ENCODE measurements around the gene CASS4.
"Not testable (repeated sequence)": the region's sequence is repeated elsewhere in the genome, so short reads cannot be mapped to it uniquely, and the experiment has no call there.

Gene CASS4, protein sequence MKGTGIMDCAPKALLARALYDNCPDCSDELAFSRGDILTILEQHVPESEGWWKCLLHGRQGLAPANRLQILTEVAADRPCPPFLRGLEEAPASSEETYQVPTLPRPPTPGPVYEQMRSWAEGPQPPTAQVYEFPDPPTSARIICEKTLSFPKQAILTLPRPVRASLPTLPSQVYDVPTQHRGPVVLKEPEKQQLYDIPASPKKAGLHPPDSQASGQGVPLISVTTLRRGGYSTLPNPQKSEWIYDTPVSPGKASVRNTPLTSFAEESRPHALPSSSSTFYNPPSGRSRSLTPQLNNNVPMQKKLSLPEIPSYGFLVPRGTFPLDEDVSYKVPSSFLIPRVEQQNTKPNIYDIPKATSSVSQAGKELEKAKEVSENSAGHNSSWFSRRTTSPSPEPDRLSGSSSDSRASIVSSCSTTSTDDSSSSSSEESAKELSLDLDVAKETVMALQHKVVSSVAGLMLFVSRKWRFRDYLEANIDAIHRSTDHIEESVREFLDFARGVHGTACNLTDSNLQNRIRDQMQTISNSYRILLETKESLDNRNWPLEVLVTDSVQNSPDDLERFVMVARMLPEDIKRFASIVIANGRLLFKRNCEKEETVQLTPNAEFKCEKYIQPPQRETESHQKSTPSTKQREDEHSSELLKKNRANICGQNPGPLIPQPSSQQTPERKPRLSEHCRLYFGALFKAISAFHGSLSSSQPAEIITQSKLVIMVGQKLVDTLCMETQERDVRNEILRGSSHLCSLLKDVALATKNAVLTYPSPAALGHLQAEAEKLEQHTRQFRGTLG

DNA sequence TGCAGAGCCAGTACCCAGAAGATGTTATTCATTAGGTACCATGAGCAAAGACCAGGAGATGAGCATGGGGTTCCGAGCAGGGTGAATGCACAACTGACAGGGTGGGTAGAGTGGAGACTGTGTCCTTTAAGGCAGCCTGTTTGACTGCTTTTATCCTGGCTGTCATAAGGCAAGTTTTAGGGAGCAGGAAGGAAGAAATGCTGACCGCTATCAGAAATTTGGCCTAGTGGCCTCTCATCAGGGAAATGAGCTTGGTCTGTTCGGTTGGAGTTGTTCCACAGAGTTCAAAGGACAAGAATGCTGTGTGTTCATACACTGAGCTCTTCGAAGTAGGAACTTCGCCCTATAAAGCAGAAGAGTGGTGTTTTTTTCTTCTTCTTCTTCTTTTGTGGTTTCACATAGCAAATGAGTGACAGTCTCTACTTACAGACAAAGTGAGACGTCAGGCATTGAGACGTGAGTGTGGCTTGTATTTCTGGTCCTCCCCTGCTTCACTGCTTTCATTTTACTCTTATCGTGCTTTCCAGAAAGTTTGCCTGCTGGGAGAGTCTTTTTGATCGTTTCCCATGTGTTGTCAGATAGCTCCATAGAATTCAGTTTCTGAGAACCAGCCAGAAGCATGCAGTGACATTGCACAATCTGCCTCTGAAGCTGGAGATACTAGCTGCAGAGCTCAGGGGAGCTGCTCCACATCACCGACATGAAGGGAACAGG, at the start of gene CASS4:
Gene CASS4 (plus strand): TSS at position 502 of the 714 bp plus-strand sequence. CDS start 199 bp downstream, at position 701.
- DNase-seq (ENCODE audit: low read depth), result no peak

DNA sequence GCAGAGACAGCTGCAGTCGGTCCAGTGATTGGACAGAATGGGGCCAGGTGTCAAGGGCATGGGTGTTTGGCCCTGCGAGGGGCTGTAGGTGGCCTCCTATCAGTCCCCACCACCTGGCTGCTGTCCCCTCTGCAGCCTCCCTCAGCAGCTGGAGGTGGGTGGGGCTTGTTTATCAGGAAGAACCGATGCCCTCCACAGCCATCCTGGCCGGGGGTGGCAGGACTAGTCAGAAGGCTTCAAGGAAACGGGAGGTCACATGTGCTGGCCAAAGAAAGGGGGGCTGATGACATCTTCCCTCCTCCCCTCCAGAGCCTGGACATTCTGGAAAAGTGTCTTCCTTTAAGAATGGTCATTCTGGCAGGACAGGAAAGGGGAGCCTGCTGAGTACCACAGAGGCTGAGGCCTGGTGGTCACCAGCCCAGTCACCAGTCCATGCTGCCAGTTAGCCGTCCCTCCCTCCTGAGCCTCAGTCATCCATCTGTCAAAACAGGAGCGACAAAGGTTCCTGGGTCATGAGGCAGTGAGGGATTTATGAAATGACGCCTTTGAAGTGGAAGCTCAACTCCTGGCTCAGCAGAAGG, 49.1 kb upstream of the CASS4 start:
- no peak for DNase-seq (ENCODE audit: low read depth)

DNA sequence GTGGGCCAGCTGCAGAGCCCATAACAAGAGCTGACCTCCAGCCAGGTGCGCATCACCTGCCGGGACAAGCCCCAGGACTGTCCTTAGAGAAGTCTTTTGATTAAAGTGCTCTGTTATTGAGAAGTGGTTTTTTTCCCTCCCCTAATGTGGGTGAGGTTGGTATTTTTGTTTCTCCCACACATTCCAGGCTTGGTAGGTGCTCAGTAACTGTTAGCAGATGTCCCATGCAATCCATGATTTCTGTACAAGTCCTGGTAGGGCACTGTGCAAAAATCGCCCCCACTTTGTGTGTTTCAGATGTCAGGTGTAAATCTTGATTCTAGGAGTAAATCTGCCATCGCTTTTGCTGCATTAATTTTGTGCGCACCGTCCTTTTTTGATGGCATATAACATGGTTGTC, 48.6 kb upstream of the CASS4 start:
- DNase-seq (ENCODE audit: low read depth), result no peak

DNA sequence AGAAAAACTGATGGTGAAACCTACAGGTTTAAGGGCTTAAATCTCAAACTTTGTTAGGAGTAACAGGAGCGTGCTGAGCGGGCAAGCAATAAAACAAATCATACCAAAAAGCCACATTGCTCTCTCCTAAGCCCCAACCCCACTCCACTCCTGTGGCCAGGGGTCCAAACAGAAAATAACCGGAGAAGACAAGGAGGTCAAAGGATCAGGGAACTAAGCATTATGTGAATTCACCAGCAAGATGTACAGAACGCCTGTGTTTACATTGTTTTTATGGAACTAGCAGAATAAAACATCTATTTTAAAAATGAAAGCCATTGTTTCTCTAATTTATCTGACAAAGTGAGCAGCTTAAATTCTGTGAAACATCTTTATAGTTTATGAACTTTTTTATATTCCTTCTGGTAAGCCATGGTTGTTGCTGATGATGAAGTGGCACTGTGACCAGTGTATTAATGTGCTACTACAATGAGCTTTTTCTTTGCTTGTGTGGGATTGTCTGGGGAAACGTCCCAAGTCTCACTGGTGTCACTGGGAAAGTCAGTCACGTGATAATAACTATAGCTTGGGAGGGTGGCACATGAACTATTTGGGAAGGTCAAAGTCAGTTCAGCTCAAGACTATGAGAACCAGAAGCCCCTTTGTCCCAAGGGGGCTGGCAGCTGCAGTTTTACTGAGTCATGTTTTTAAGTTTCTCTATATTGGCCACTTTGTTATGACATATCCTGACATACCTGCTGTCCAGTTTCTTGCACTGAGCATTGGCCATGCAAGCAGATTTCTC, 43.5 kb upstream of the CASS4 start:
- DNase-seq (ENCODE audit: low read depth), result no peak

DNA sequence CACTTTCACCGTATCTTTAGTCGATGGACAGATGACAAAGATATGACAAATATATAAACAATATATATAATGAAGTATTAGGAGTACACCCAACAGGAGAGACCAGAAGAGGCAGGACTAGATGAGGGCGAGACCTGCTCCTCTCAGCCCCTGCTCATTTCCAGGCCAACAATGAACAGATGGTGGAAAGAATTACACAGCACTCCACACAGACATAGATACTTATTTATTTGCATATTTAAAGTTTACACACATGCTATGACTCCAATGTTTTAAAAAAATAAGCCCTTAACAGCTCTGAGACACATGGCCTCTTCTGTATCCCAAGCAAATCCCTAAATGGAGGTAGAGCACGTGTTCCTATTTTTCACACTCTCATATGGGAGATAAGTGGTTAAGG, 42.9 kb upstream of the CASS4 start:
- no peak for DNase-seq (ENCODE audit: low read depth)

DNA sequence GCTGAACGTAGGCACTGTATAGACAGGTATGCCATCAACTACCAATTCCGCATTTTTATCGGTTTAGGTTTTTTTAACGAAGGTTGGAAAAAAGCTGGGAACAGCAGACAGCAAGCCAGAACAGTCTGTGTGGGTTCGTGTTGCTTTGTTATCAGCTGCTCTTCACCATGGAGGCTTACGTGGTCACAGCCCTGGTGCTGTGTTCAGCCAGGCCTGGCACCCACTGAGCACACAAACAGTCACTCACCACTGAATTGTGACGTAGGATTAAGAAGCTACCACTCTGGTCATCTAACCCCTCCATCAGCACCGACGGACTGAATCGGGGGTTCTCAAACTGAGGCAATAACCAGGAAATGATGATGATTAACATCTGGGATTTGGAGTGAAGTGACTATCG, 40.1 kb upstream of the CASS4 start:
- no peak for DNase-seq (ENCODE audit: low read depth)

DNA sequence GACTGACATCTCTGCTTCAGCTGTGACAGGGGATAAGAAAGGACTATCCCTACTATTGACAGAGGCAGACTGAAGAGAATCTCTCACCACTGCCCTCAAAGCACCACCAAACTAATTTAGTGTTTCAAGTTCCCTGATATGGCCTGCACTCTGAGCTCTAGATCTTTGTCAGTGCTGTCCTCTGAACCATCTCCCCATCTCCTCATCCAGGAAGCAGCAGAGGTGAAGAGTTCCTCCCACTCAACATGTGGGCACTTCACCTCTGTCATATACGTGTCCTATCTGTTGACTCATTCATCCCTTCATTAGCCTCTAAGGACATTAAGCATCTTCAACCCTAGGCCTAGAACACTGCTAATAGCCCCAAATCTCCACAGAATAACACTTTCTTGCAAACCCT, 39.2 kb upstream of the CASS4 start:
- DNase-seq (ENCODE audit: low read depth), result no peak

DNA sequence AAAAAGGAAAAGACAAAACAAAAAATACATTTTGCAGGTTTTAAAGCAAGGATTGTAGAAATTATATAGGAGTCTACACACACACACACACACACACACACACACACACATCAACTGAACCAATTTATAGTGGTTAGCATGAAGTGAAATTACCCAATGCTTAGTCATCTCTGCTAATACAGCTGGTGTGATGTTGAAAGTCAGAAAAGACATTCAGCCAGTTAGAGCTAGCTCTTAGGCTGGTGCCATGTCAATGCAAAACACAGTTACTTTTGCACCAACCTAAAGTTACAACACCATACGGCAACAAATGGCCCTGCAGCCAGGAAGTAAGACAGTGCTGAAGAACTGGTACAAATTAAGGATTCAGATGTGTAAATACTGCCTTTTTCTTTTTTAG, 38.1 kb upstream of the CASS4 start:
- DNase-seq (ENCODE audit: low read depth), result no peak

DNA sequence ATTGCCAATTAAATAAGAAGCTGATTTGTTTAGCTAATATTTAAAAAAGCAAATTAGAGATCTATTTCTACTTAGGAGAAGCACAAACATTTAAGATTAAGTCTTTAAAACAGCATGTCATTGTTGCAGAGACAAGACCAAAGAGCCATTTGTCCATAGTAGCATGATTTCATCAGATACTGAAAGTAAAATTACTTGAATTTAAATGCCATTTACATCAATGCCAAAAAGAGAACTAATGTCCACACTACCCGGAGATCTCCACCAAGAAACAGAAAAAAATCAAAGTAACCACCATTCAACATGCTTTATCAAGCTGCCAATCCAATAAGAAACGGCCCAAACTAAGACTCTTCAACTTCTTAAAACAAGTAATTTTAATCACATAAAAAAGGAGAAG, 35.7 kb upstream of the CASS4 start:
- DNase-seq (ENCODE audit: low read depth), result no peak

DNA sequence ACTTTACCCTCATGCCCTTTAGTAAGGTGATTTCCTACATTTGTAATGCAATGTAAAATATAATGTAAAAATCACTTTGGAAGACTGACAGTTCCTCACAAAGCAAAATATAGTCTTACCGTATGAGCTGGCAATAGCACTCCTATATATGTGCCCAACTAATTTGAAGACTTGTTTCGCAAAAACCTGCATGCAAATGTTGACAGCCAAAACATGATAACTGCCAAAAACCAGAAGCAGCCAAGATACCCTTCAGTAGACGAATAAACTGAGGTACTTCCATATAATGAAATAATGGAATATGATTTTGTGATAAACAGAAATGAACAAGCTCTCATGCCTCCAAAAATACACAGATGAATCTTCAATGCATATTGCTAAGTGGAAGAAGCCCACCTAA, 33.7 kb upstream of the CASS4 start:
- no peak for DNase-seq (ENCODE audit: low read depth)

DNA sequence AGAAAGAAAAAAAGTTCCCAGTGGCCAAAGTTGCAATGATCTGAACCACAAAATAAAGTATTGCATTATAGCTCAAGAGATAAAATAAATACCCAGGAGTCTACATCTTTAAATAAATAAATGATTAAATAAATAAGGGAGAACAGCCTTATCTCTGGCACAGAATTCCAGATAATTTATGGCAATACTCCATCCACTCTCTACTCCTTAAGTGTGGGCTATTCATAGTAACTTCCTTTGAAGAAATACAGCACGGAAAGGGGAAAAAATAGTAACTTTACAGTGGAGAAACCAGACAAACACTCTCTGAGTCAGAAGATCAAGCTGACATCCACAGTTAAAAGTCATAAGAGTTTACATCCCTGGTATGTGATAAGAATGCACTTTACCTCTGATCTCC, 31.7 kb upstream of the CASS4 start:
- DNase-seq (ENCODE audit: low read depth), result no peak

DNA sequence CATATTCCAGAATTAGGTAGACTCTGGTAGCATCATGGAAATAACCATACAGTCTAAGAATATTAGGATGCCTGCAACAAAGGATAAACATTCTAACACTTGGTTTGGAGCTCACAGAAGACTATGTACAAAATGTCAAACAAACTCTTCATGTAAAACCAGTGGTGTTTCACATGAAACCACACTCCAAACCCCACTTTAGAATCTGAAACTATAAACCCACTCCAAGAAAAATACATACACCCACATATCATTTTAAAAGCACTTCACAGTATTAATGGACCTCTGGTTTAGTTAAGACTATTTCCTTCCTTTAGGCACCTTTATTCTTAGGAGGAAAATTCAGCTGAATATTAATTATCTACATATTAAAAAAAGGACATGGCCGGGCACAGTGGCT, 30.6 kb upstream of the CASS4 start:
- DNase-seq (ENCODE audit: low read depth), result no peak

DNA sequence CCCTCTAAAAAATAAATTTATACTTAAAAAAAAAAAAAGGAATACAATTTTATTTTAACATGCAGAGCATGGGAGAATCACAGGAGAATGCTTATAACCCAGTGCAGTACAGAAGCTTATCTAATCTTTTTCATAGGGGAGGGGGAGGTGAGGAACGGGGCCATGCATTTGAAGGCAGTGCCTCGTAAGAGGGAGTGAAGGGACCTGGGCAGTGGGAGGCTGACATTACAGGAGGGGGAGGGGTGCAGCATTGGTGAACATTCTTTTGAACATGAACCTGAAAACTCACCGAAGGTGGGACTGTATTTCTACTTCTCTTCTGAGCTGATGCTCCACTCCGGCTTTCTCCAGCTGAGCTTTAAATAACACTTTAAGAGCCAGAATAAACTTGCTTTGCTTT, 29.4 kb upstream of the CASS4 start:
- DNase-seq (ENCODE audit: low read depth), result no peak

DNA sequence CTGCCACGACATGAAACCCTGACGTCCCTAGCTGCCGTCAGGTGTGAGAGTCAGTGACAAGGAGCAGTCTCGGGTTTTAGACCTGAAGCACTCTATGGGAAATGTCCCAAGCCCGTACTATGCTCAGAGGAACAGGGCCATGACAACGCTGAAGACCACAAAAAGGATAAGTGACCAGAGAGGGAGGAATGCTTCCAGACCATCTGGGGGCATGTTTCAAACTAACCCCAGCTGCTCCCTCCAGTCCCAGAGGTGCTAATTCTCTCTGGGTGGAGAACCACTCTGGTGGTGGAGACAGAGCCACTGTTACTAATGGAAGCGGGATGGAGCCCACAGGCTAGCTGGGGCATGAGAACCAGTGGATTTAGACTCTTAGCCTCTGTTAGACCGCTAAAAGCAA, 28.7 kb upstream of the CASS4 start:
- DNase-seq (ENCODE audit: low read depth), result no peak

DNA sequence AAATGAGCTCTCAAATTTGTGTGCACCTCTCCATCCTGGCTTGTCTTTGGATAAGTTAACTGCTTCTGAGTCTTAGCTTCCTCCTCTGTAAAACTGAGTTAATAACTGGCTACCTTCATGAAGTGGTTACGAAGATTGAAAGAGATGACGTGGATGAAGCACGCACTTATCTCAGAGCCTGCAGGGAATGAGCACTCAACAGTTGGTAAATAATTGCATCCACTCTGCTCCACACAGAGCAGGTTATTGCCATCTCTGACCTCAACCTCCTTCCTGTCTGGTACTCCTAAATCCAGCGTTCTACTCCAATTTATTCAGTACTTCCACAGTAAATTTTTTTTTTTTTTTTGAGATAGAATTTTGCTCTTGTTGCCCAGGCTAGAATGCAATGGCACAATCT, 26.9 kb upstream of the CASS4 start:
- no peak for DNase-seq (ENCODE audit: low read depth)

DNA sequence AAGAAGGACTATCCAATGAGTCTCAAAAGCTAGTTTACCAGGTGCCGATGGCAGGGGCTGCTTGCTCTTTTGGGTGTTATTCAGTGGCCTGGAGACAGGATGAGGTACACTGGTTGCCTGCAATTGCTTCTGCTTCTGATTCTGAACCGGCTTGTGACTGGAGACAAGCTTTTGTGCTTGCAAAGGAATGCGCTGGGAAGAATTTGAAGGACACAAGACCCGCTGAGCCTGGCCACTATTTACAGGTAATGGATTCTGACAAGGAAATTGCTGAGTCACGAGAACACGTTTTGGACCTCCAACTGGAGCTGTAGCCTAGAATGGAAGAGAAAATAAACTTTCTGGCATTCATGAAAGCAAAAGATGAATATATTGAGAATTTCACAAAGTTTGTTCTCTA, 25.8 kb upstream of the CASS4 start:
- DNase-seq (ENCODE audit: low read depth), result no peak

DNA sequence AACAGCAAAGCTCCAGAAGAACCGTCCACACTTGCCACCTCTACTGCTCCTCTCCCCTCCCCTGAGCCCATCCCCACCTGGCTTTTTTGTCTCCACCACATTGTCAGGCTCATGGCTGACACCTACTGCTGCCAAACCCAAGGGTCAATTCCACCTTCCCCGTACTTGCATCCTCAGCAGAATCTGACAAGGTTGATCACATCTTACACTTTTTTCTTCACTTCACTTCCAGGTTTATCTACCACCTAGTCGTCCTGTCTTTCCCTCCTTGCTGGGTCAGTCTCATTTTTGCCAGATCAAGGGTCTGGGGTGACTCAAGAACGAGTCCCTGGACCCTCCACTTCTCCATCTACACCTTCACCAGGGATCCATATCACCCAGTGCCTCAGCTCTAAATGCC, 23.2 kb upstream of the CASS4 start:
- DNase-seq (ENCODE audit: low read depth), result no peak

DNA sequence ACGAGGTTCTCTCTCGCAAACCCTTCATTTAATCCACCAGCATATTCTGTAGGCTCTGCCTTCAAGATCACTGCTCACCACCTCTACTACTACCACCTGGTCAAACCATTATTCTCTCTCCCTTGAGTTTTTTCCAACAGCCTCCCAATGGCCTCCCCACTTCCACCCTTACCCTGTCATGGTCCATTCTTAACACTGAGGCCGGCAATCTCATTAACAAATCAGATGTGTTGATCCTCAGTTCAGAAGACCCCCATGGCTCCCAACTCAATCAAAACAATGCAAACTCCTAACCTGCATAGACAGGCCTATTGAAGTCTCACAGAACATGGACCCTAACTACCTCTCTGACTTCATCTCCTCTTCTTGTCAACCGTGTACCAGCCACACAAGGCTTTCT, 22.3 kb upstream of the CASS4 start:
- DNase-seq (ENCODE audit: low read depth), result no peak

DNA sequence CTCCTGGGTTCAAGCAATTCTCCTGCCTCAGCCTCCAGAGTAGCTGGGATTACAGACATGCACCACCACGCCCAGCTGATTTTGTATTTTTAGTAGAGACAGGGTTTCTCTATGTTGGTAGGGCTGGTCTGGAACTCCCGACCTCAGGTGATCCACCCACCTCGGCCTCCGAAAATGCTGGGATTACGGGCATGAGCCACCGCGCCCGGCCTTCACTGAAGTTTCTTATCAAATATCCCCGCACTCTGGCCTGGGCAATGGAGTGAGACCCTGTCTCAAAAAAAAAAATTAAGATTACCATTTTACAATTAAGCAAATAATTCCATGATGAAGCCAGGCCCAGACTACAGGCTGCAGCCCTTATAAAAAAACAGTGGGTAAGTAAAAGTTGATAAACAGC, 21.7 kb upstream of the CASS4 start:
- DNase-seq (ENCODE audit: low read depth), result not testable (repeated sequence)

DNA sequence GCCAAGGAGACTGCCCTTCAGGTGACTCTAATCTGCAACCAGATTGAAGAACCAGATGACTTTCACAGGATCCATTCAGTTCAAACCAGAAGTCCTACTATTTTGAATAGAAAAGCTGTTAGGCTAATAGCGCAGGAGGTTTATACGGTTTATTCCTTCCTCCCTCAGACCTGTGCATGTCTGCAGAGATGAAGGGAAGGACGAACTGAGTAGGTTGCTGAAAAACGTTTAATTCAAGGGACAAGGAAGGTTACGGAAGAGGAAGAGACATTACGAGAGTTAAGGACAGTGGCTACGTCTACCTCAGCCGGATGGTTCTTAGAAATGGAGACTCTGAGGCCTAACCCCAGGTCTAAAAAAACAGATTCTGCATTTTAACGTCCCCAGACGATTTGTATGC, 21.0 kb upstream of the CASS4 start:
- no peak for DNase-seq (ENCODE audit: low read depth)

DNA sequence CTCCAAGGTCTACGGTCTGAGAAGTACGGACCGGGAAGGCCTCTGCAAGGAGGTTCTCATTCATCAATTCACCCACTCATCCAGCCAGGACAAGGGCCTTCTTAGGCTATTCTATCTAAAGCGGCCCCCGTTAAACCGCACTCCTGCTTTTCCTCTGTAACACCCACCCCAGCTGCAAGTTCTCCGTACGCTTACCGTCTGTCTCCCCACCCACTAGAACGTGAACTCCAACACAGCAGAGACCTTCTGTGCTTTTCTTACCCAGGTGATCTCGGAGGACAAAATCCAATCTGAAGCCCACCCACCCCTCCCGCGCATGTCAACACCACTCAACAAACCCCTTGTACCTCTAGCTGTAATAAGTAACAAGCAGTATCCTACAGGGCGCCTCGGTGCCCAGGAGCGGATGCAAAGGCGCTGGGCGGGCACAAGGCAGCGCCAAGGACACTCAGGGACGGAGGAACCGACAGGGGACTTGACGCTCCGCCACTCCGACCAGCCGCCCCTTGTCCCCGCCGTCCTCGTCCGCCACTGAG, 20.4 kb upstream of the CASS4 start:
- no peak for DNase-seq (ENCODE audit: low read depth)
